PC-9 (cell line): ENCODE results near the gene SPATA22.

Source experiments
- CTCF ChIP-seq: fragments of 200-600 bp; sonication (generic); conservative IDR thresholded peaks from 2 replicates; pipeline ENCODE4 v1.6.1; 2017; ENCODE audit warnings: mixed run types, antibody characterized with exemption, mild to moderate bottlenecking, moderate library complexity
- EZH2 ChIP-seq: fragments of 200-600 bp; sonication (generic); IDR thresholded peaks from 2 replicates; pipeline ENCODE4 v1.8.0; 2017; ENCODE audit warnings: antibody characterized with exemption, low read depth

- TF ChIP-seq EZH2, result no peak
- TF ChIP-seq CTCF, result no peak
Measured at GRCh38 chr17:3471599-3471998, at the start of gene SPATA22.
